ENCODE results near the gene KCNH1.

GRCh38 chr1:210932104-210932503, 201.8 kb downstream of the KCNH1 start:
- TF ChIP-seq, protein P1, sequence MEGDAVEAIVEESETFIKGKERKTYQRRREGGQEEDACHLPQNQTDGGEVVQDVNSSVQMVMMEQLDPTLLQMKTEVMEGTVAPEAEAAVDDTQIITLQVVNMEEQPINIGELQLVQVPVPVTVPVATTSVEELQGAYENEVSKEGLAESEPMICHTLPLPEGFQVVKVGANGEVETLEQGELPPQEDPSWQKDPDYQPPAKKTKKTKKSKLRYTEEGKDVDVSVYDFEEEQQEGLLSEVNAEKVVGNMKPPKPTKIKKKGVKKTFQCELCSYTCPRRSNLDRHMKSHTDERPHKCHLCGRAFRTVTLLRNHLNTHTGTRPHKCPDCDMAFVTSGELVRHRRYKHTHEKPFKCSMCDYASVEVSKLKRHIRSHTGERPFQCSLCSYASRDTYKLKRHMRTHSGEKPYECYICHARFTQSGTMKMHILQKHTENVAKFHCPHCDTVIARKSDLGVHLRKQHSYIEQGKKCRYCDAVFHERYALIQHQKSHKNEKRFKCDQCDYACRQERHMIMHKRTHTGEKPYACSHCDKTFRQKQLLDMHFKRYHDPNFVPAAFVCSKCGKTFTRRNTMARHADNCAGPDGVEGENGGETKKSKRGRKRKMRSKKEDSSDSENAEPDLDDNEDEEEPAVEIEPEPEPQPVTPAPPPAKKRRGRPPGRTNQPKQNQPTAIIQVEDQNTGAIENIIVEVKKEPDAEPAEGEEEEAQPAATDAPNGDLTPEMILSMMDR (IDR thresholded peaks at IDR 0.05; ENCODE audit: low read depth, low read length, missing input control), result no peak
- no peak for TF ChIP-seq TAF1 (conservative IDR thresholded peaks at IDR 0.05)
- no peak for TF ChIP-seq EGR1 (IDR thresholded peaks at IDR 0.05; ENCODE audit: low read depth in 2 of 2)
- TF ChIP-seq, protein P2, sequence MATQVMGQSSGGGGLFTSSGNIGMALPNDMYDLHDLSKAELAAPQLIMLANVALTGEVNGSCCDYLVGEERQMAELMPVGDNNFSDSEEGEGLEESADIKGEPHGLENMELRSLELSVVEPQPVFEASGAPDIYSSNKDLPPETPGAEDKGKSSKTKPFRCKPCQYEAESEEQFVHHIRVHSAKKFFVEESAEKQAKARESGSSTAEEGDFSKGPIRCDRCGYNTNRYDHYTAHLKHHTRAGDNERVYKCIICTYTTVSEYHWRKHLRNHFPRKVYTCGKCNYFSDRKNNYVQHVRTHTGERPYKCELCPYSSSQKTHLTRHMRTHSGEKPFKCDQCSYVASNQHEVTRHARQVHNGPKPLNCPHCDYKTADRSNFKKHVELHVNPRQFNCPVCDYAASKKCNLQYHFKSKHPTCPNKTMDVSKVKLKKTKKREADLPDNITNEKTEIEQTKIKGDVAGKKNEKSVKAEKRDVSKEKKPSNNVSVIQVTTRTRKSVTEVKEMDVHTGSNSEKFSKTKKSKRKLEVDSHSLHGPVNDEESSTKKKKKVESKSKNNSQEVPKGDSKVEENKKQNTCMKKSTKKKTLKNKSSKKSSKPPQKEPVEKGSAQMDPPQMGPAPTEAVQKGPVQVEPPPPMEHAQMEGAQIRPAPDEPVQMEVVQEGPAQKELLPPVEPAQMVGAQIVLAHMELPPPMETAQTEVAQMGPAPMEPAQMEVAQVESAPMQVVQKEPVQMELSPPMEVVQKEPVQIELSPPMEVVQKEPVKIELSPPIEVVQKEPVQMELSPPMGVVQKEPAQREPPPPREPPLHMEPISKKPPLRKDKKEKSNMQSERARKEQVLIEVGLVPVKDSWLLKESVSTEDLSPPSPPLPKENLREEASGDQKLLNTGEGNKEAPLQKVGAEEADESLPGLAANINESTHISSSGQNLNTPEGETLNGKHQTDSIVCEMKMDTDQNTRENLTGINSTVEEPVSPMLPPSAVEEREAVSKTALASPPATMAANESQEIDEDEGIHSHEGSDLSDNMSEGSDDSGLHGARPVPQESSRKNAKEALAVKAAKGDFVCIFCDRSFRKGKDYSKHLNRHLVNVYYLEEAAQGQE (IDR thresholded peaks at IDR 0.05), result no peak
- TF ChIP-seq, protein P3, sequence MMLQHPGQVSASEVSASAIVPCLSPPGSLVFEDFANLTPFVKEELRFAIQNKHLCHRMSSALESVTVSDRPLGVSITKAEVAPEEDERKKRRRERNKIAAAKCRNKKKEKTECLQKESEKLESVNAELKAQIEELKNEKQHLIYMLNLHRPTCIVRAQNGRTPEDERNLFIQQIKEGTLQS (IDR thresholded peaks at IDR 0.05), result no peak
- TF ChIP-seq RAD21 (IDR thresholded peaks at IDR 0.05), result no peak
- TF ChIP-seq JUND (IDR thresholded peaks at IDR 0.05), result no peak
- no peak for TF ChIP-seq HNF4A (conservative IDR thresholded peaks at IDR 0.05)
- TF ChIP-seq SP1 (IDR thresholded peaks at IDR 0.05), result no peak
- TF ChIP-seq YY1 (IDR thresholded peaks at IDR 0.05), result no peak
- no peak for TF ChIP-seq MAX (IDR thresholded peaks at IDR 0.05)
- no peak for TF ChIP-seq NR2F2 (IDR thresholded peaks at IDR 0.05)
- no peak for TF ChIP-seq GABPA (IDR thresholded peaks at IDR 0.05 in 1 of 2, conservative IDR thresholded peaks at IDR 0.05 in 1 of 2)
